LNCaP clone FGC (cell line): ENCODE measurements around the gene PHLPP1.
"Not testable (repeated sequence)": the region's sequence is repeated elsewhere in the genome, so short reads cannot be mapped to it uniquely, and the experiment has no call there.

Source experiments
- DNase-seq: peaks from one replicate; pipeline ENCODE4 v3.0.0-alpha.2; 2011; ENCODE audit warnings: low read depth
- H3K4me3 ChIP-seq: 2 replicates; pipeline ENCODE4 v1.5.1; 2011; ENCODE audit warnings: mild to moderate bottlenecking, low read depth, low read length, control low read depth
- TF ChIP-seq, protein P1 (sequence below): IDR thresholded peaks from 2 replicates; pipeline ENCODE4 v1.5.1; 2012; ENCODE audit warnings: mild to moderate bottlenecking; ENCODE audit not compliant: control insufficient read depth, insufficient read depth; ENCODE audit errors: extremely low read depth

Gene PHLPP1

GRCh38 chr18:62912885-62913284 is 197.5 kb downstream of the PHLPP1 start:
- H3K4me3 ChIP-seq: no peak overlapping the region
- DNase-seq: no peak
- TF ChIP-seq, protein P1, sequence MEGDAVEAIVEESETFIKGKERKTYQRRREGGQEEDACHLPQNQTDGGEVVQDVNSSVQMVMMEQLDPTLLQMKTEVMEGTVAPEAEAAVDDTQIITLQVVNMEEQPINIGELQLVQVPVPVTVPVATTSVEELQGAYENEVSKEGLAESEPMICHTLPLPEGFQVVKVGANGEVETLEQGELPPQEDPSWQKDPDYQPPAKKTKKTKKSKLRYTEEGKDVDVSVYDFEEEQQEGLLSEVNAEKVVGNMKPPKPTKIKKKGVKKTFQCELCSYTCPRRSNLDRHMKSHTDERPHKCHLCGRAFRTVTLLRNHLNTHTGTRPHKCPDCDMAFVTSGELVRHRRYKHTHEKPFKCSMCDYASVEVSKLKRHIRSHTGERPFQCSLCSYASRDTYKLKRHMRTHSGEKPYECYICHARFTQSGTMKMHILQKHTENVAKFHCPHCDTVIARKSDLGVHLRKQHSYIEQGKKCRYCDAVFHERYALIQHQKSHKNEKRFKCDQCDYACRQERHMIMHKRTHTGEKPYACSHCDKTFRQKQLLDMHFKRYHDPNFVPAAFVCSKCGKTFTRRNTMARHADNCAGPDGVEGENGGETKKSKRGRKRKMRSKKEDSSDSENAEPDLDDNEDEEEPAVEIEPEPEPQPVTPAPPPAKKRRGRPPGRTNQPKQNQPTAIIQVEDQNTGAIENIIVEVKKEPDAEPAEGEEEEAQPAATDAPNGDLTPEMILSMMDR: no peak

- not testable (repeated sequence) for H3K4me3 ChIP-seq
Measured at GRCh38 chr18:62913824-62914223, 198.5 kb downstream of the PHLPP1 start.

DNA sequence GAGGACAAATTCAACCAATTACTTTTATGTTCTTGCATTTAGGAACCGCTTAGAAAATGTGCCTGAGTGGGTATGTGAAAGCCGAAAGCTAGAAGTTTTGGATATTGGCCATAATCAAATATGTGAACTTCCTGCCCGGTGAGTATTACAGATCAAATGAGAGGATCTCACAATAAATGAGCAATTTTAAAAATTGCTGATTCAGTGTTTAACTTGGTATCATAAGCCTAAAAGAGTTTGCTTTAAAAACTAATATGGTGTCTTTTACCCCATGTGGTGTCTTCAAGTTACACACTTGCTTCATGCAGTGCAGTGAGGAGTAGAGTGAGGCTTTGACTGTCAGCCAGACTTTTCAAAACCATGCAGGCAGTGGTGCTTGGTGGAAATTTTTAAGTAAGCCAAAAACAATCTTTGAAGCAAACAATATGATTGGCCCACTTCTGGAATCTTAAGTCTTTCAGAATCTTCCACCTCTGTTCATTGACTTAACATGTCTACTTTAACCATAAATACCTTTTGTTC is 199.6 kb downstream of the PHLPP1 start:
- TF ChIP-seq, protein P1: no peak
- no peak overlapping the region for H3K4me3 ChIP-seq
- DNase-seq: no peak

More at GRCh38 chr18:62913824-62914223, 198.5 kb downstream of the PHLPP1 start:
- not testable (repeated sequence) for DNase-seq

- TF ChIP-seq, protein P1: no peak
- no peak for DNase-seq
- no peak overlapping the region for H3K4me3 ChIP-seq
Measured at GRCh38 chr18:62918361-62918760, 203.0 kb downstream of the PHLPP1 start.

GRCh38 chr18:62919109-62919838 is 203.9 kb downstream of the PHLPP1 start:
- no peak for DNase-seq
- TF ChIP-seq, protein P1: no peak
- no peak overlapping the region for H3K4me3 ChIP-seq

DNA sequence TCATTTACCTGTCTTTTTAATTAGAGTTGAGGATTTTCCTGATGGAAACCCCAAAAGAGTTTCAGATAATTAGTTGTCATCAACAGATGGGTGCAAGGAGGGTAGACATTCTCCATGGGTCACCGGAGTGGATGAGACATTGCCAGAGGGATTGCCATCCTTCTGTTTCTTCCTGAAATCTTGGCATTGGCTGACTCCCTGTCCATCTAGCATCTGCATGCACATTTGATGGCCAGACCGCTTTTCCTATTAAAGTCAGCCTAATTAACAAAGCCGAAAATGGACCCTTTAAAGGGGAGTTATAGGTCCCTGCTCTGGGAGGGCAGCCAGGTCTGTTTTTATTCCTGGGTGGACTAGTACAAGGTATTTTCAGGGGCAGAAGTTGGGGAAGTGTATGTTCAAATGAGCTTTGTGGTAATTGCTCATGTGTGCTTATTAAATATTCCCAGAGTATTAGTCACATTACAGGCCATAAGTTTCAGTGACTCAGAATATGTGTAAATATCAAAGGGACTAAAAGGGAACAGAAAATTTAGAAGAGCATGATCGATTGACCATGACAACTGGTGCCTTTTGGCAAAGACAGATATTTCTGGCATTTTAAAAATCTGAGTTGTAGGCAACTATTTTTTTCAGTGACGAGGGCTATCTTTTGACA is 209.8 kb downstream of the PHLPP1 start:
- no peak for DNase-seq
- TF ChIP-seq, protein P1: no peak
- H3K4me3 ChIP-seq: no peak overlapping the region

DNA sequence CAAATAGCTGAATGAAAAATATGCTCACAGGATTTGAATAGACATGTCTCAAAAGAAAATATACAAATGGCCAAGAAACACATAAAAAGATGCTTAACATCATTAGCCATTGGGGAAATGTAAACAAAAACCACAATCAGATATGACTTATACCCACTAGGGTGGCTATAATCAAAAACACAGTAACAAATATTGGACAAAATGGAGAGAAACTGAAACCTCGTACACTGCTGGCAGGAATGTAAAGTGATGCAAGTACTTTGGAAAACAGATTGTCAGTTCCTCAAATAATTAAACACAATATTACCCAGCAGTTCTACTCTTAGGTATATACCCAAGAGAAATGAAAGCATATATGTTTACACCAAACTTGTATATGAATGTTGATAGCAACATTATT is 213.0 kb downstream of the PHLPP1 start:
- TF ChIP-seq, protein P1: no peak
- DNase-seq: no peak
- H3K4me3 ChIP-seq: no peak overlapping the region
